ENCODE data around the gene SLC35C1.

The SLC35C1 gene

DNA sequence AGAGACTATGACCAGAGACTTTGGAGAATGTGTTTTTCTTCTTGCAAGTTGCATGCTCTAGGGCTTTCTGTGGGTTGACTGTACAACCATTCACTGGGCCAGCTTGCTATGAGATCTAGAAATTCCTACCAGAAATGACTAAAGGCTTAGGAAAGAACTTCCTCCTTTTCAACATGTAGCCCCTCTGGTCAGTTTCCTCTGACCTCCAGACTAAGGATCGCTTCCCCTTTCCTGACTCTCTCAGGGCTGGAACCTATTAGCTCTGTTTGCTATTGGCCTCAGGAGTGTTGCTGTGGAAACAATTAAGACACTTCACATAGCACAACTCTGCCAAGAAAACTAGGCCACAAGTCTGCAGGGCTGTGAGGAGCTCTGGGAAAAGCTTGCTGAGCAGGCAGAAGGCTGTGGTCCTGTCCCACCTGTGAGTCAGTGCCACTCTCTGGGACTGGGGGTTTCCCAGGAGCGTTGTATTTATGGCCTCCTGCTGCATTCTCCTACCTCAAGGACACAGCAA lies 53.1 kb downstream of the SLC35C1 start:
- peak overlapping the region; percentile 46 for H3K27ac ChIP-seq
- TF ChIP-seq, protein P1, sequence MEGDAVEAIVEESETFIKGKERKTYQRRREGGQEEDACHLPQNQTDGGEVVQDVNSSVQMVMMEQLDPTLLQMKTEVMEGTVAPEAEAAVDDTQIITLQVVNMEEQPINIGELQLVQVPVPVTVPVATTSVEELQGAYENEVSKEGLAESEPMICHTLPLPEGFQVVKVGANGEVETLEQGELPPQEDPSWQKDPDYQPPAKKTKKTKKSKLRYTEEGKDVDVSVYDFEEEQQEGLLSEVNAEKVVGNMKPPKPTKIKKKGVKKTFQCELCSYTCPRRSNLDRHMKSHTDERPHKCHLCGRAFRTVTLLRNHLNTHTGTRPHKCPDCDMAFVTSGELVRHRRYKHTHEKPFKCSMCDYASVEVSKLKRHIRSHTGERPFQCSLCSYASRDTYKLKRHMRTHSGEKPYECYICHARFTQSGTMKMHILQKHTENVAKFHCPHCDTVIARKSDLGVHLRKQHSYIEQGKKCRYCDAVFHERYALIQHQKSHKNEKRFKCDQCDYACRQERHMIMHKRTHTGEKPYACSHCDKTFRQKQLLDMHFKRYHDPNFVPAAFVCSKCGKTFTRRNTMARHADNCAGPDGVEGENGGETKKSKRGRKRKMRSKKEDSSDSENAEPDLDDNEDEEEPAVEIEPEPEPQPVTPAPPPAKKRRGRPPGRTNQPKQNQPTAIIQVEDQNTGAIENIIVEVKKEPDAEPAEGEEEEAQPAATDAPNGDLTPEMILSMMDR (IDR thresholded peaks at IDR 0.05) = no peak

DNA sequence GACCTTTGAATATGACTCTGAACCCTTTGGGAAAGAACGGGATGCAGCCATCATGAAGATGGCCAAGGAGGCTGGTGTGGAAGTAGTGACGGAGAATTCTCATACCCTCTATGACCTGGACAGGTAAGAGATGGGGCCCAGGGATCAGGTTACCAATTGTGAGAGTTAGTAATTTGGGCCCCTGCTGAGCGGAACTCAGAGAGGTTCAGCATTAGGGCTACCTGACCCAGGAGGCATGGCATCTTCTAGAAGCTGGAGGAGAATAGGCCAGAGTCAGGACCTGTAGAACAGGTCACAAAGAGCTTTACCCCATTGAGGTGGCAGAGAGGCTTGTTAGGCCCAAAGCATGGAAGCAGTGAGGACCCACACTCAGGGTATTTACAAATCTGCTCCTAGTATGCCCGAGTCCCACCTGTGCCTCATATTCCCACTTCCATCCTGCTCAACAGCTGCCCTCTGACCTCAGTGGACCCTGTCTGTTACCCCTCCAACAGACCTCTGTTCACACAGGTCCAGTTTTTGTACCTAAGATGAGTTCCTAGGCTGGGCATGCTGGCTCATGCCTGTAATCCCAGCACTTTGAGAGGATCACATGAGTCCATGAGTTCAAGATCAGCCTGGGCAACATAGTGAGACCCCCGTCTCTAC lies 53.9 kb downstream of the SLC35C1 start:
- TF ChIP-seq, protein P1 (IDR thresholded peaks at IDR 0.05) = no peak
- no peak for TF ChIP-seq ZFX (IDR thresholded peaks at IDR 0.05; ENCODE audit: borderline replicate concordance)
- H3K27ac ChIP-seq = peak overlapping the region; percentile 54

DNA sequence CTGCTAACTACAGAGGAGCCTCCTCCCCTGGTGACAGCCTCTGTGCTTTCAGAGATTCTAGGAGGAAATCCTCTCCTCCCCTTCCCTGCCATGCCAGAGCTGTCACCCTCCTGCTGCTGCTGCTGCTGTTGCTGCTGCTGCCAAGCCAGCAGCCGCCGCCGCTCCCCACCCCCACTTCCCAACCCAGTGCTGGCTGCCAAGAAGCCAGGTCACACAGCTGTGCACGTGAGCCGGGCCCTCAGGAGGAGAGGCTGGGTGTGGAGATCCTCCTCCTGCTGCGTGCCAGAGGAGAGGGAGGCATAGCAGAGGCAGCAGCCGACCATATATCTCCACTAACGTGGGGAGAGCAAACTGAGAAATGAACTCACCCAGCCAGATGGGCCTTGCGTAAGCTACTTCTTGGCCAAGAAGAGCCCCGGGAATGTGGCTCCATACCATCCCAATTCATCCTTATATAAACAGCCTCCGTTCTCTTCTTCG lies 54.8 kb downstream of the SLC35C1 start:
- TF ChIP-seq ZFX (IDR thresholded peaks at IDR 0.05; ENCODE audit: borderline replicate concordance) = no peak
- TF ChIP-seq, protein P1 (IDR thresholded peaks at IDR 0.05) = no peak

DNA sequence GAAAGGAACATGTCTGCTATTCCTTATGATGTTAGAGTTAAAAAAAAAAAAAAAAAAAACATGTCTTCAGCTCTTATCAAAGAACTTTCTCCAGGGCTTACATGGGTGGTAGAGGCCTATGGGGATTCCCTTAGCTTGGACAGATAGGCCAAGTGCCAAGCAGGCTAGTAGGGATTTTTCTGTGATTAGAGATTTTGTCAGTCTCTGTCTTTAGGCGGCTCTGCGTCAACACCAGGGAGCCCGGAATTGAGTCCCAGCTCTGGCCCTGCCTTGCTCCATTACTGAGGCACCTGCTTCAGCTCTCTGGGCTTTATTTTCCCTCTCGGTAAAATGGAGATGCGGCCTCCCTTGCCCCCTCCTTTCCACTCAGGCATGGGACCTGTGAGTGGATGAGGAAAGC lies 55.4 kb downstream of the SLC35C1 start:
- TF ChIP-seq, protein P1 (IDR thresholded peaks at IDR 0.05) = no peak
- no peak for TF ChIP-seq ZFX (IDR thresholded peaks at IDR 0.05; ENCODE audit: borderline replicate concordance)
- peak overlapping the region; percentile 54 for H3K27ac ChIP-seq

More for the DNA sequence above, 54.8 kb downstream of the SLC35C1 start:
- peak overlapping the region; percentile 54 for H3K27ac ChIP-seq

DNA sequence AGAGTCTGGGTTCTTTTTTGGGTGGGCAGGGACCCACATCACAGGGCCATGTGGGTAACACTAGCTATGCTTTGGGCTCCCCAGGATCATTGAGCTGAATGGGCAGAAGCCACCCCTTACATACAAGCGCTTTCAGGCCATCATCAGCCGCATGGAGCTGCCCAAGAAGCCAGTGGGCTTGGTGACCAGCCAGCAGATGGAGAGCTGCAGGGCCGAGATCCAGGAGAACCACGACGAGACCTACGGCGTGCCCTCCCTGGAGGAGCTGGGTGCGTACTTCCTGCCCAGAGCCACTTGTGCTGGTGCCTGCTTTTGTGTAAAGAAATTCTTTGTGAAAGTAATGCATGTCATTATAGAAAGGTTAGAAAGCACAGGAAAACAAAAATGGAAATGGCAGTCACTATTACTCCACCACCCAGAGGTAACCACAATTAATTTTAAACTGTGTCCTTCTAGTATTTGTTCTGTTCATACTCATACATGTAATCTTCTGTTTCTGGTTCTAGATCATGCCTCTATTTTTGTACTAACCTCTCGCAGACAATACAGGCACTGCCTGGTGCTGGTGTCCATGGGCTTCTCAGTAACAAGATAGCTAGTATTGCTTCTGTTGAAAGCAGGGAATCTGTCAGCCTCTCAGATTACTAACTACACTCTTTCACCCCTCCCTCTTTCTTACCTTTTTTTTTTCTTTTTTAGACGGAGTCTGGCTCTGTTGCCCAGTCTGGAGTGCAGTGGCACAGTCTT lies 56.0 kb downstream of the SLC35C1 start:
- no peak overlapping the region for H3K27ac ChIP-seq
- TF ChIP-seq ZFX (IDR thresholded peaks at IDR 0.05; ENCODE audit: borderline replicate concordance) = no peak

Measured in 22Rv1 (cell line).